ENCODE results near the gene MARCHF5.
"Not testable (repeated sequence)": the region's sequence is repeated elsewhere in the genome, so short reads cannot be mapped to it uniquely, and the experiment has no call there.

MARCHF5 gene

GRCh38 chr10:92305133-92306072 lies 14.4 kb downstream of the MARCHF5 start:
- DNase-seq (ENCODE audit: low spot score): no peak

- no peak for DNase-seq (ENCODE audit: low spot score)
These were observed 18.3 kb downstream of the MARCHF5 start for GRCh38 chr10:92309272-92309671.

GRCh38 chr10:92313750-92314149 lies 22.8 kb downstream of the MARCHF5 start:
- no peak for DNase-seq (ENCODE audit: low spot score)

- no peak for DNase-seq (ENCODE audit: low spot score)
These were observed 25.6 kb downstream of the MARCHF5 start for GRCh38 chr10:92316610-92317009.

GRCh38 chr10:92323079-92323478 lies 32.1 kb downstream of the MARCHF5 start:
- no peak for DNase-seq (ENCODE audit: low spot score)

GRCh38 chr10:92327445-92328433 lies 36.8 kb downstream of the MARCHF5 start:
- no peak for DNase-seq (ENCODE audit: low spot score)

GRCh38 chr10:92328993-92329392 lies 38.0 kb downstream of the MARCHF5 start:
- no peak for DNase-seq (ENCODE audit: low spot score)

- DNase-seq (ENCODE audit: low spot score): not testable (repeated sequence)
These were observed 39.0 kb downstream of the MARCHF5 start for GRCh38 chr10:92329927-92330326.

- no peak for DNase-seq (ENCODE audit: low spot score)
These were observed 51.8 kb downstream of the MARCHF5 start for GRCh38 chr10:92342796-92343195.

- not testable (repeated sequence) for DNase-seq (ENCODE audit: low spot score)
These were observed 54.6 kb downstream of the MARCHF5 start for GRCh38 chr10:92345575-92345974.

- DNase-seq (ENCODE audit: low spot score): not testable (repeated sequence)
These were observed 56.2 kb downstream of the MARCHF5 start for GRCh38 chr10:92347035-92347676.

- DNase-seq (ENCODE audit: low spot score): no peak
These were observed 59.4 kb downstream of the MARCHF5 start for GRCh38 chr10:92350411-92350810.

- DNase-seq (ENCODE audit: low spot score): no peak
These were observed 63.6 kb downstream of the MARCHF5 start for GRCh38 chr10:92354587-92354986.

GRCh38 chr10:92356041-92356440 lies 65.1 kb downstream of the MARCHF5 start:
- no peak for DNase-seq (ENCODE audit: low spot score)

- no peak for DNase-seq (ENCODE audit: low spot score)
These were observed 72.5 kb downstream of the MARCHF5 start for GRCh38 chr10:92363498-92363897.

GRCh38 chr10:92366412-92367021 lies 75.5 kb downstream of the MARCHF5 start:
- DNase-seq (ENCODE audit: low spot score): no peak

- DNase-seq (ENCODE audit: low spot score): no peak
These were observed 87.0 kb downstream of the MARCHF5 start for GRCh38 chr10:92377962-92378361.

- no peak for DNase-seq (ENCODE audit: low spot score)
These were observed 90.6 kb downstream of the MARCHF5 start for GRCh38 chr10:92381543-92381954.

GRCh38 chr10:92382631-92383030 lies 91.7 kb downstream of the MARCHF5 start:
- no peak for DNase-seq (ENCODE audit: low spot score)

GRCh38 chr10:92384741-92385140 lies 93.8 kb downstream of the MARCHF5 start:
- DNase-seq (ENCODE audit: low spot score): no peak

GRCh38 chr10:92385831-92386230 lies 94.9 kb downstream of the MARCHF5 start:
- no peak for DNase-seq (ENCODE audit: low spot score)
